Breast epithelium (tissue), 3 donors: Measurements from ENCODE around the gene UNC5A.

ENCODE experiments used
- POLR2A ChIP-seq: fragments of 450-650 bp; IDR thresholded peaks from one replicate; pipeline ENCODE4 v1.6.1; 2016; ENCODE audit warnings: antibody characterized with exemption, mild to moderate bottlenecking, moderate library complexity
- POLR2AphosphoS5 ChIP-seq, 3 donors: sonication (generic); formaldehyde crosslinking; IDR thresholded peaks; one replicate each; pipeline ENCODE4 v1.6.1; 2017; ENCODE audit warnings: antibody characterized with exemption in 3 of 3
- TF ChIP-seq, protein P1 (sequence below), 3 donors: fragments of 450-650 bp; IDR thresholded peaks; one replicate each; pipeline ENCODE4 v1.5.1; 2016 to 2017; ENCODE audit warnings: antibody characterized with exemption in 3 of 3, mild to moderate bottlenecking in 3 of 3, moderate library complexity in 3 of 3

DNA sequence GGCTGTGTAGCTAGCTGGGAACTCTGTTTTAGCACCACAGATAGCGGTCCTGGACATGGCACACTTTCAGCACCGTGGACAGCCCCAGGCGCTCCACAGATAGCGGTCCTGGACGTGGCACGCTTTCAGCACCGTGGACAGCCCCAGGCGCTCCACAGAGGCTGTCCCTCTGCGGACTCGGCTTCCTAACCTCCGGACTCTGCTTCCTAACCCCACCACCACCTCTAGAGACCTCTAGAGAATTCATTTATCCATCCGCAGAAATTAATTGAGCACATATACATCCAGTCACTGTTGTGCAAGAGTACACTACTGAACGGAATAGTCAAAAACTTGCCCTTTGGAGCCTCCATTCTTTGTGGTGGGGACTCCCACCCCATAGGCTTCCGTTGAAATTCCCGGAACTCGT, 27.4 kb downstream of the UNC5A start:
- TF ChIP-seq POLR2A (no peak), POLR2AphosphoS5 (IDR thresholded peaks at IDR 0.05) (peak in 2 of 3 donors; percentile 35 to 63)
- TF ChIP-seq, protein P1, sequence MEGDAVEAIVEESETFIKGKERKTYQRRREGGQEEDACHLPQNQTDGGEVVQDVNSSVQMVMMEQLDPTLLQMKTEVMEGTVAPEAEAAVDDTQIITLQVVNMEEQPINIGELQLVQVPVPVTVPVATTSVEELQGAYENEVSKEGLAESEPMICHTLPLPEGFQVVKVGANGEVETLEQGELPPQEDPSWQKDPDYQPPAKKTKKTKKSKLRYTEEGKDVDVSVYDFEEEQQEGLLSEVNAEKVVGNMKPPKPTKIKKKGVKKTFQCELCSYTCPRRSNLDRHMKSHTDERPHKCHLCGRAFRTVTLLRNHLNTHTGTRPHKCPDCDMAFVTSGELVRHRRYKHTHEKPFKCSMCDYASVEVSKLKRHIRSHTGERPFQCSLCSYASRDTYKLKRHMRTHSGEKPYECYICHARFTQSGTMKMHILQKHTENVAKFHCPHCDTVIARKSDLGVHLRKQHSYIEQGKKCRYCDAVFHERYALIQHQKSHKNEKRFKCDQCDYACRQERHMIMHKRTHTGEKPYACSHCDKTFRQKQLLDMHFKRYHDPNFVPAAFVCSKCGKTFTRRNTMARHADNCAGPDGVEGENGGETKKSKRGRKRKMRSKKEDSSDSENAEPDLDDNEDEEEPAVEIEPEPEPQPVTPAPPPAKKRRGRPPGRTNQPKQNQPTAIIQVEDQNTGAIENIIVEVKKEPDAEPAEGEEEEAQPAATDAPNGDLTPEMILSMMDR (IDR thresholded peaks at IDR 0.05): no peak
